Peyer's patch (tissue), 4 donors: ENCODE measurements around the gene RGS7BP. TPM values are rescaled to one million over a fixed set of nuclear protein-coding genes. Genes with fewer than 3 reads are reported as not detected.

Experiments used
- DNase-seq, 3 donors: peaks; one replicate each; pipeline ENCODE4 v3.0.0-alpha.2; 2017 to 2019
- H3K27ac ChIP-seq, 4 donors: fragments of 200-600 bp; sonication (generic); one replicate each; pipeline ENCODE4 v1.5.1; 2016 to 2019
- H3K27me3 ChIP-seq, 2 donors: fragments of 200-600 bp; sonication (generic); one replicate each; pipeline ENCODE4 v1.5.1; 2019
- H3K36me3 ChIP-seq, 3 donors: fragments of 200-600 bp; sonication (generic); one replicate each; pipeline ENCODE4 v1.5.1; 2016 to 2019
- H3K4me1 ChIP-seq, 4 donors: fragments of 200-600 bp; sonication (generic); one replicate each; pipeline ENCODE4 v1.5.1; 2016 to 2019
- H3K4me3 ChIP-seq, 4 donors: fragments of 200-600 bp; sonication (generic); 1 replicate in 3 of 4; 2 replicates in 1 of 4; pipeline ENCODE4 v1.5.1; 2016 to 2019; ENCODE audit warnings: mild to moderate bottlenecking in 1 of 4
- H3K9me3 ChIP-seq, 4 donors: fragments of 200-600 bp; sonication (generic); one replicate each; pipeline ENCODE4 v1.5.1; 2016 to 2019; ENCODE audit warnings: mild to moderate bottlenecking in 1 of 4
- CTCF ChIP-seq, 6 experiments: fragments of 450-650 bp in 4 of 6; fragments of 200-600 bp in 2 of 6; sonication (generic) in 1 of 6; IDR thresholded peaks; one replicate each; pipeline ENCODE4 v1.5.1; 2017 to 2019; ENCODE audit warnings: antibody characterized with exemption in 6 of 6, mild to moderate bottlenecking in 3 of 6, moderate library complexity in 1 of 6
- POLR2A ChIP-seq, 2 donors: fragments of 450-650 bp; IDR thresholded peaks; one replicate each; pipeline ENCODE4 v1.5.1; 2017; ENCODE audit warnings: antibody characterized with exemption in 2 of 2, mild to moderate bottlenecking in 2 of 2, moderate library complexity in 2 of 2
- total RNA-seq, 4 donors: library from RNA; depleted of rRNA; stranded (reverse); fragments of >200 nt; gene quantifications; one replicate each; pipeline ENCODE4 v1.1.0, GENCODE V29; 2016

RGS7BP gene
- total RNA-seq, 4 donors from 2014 or later = 0.35 to 2.5 (median 1.2) TPM

GRCh38 chr5:64646169-64646568 is 140.4 kb downstream of the RGS7BP start:
- H3K27me3 ChIP-seq = no peaks in the 10 kb centered on the region
- H3K9me3 ChIP-seq = no peaks in the 10 kb centered on the region
- no peaks in the 10 kb centered on the region for H3K36me3 ChIP-seq
- TF ChIP-seq POLR2A (IDR thresholded peaks at IDR 0.05) (no peak), CTCF (IDR thresholded peaks at IDR 0.05) (no peak)
- no peak for DNase-seq
- H3K4me3 ChIP-seq = no peak overlapping the region
- no peak overlapping the region for H3K27ac ChIP-seq
- no peaks in the 10 kb centered on the region for H3K4me1 ChIP-seq

- H3K27me3 ChIP-seq = no peaks in the 10 kb centered on the region
- H3K9me3 ChIP-seq = no peaks in the 10 kb centered on the region
- no peaks in the 10 kb centered on the region for H3K36me3 ChIP-seq
- H3K27ac ChIP-seq = no peak overlapping the region
- no peaks in the 10 kb centered on the region for H3K4me1 ChIP-seq
- no peak for DNase-seq
- H3K4me3 ChIP-seq = no peak overlapping the region
- TF ChIP-seq CTCF (IDR thresholded peaks at IDR 0.05) = no peak
- TF ChIP-seq POLR2A (IDR thresholded peaks at IDR 0.05) = no peak
Measured at GRCh38 chr5:64649512-64649911, 143.7 kb downstream of the RGS7BP start.

- DNase-seq = no peak
- no peaks in the 10 kb centered on the region for H3K4me1 ChIP-seq
- TF ChIP-seq POLR2A (IDR thresholded peaks at IDR 0.05) (no peak), CTCF (IDR thresholded peaks at IDR 0.05) (no peak)
- no peaks in the 10 kb centered on the region for H3K27me3 ChIP-seq
- no peak overlapping the region for H3K4me3 ChIP-seq
- no peaks in the 10 kb centered on the region for H3K9me3 ChIP-seq
- no peak overlapping the region for H3K27ac ChIP-seq
- no peaks in the 10 kb centered on the region for H3K36me3 ChIP-seq
Measured at GRCh38 chr5:64653766-64654560, 148.1 kb downstream of the RGS7BP start.

GRCh38 chr5:64654561-64654938 is 148.7 kb downstream of the RGS7BP start:
- H3K27ac ChIP-seq = no peak overlapping the region
- TF ChIP-seq CTCF (IDR thresholded peaks at IDR 0.05) = no peak
- no peak for TF ChIP-seq POLR2A (IDR thresholded peaks at IDR 0.05)
- no peak for DNase-seq

GRCh38 chr5:64655596-64655995 is 149.8 kb downstream of the RGS7BP start:
- no peaks in the 10 kb centered on the region for H3K36me3 ChIP-seq
- no peaks in the 10 kb centered on the region for H3K9me3 ChIP-seq
- no peak for TF ChIP-seq POLR2A (IDR thresholded peaks at IDR 0.05)
- TF ChIP-seq CTCF (IDR thresholded peaks at IDR 0.05) = no peak
- H3K27ac ChIP-seq = no peak overlapping the region
- H3K27me3 ChIP-seq = no peaks in the 10 kb centered on the region
- no peak for DNase-seq
- H3K4me3 ChIP-seq = no peak overlapping the region
- H3K4me1 ChIP-seq = no peaks in the 10 kb centered on the region

More at GRCh38 chr5:64654561-64654938, 148.7 kb downstream of the RGS7BP start:
- no peak overlapping the region for H3K4me3 ChIP-seq
- H3K36me3 ChIP-seq = no peaks in the 10 kb centered on the region
- no peaks in the 10 kb centered on the region for H3K27me3 ChIP-seq
- H3K9me3 ChIP-seq = no peaks in the 10 kb centered on the region
- no peaks in the 10 kb centered on the region for H3K4me1 ChIP-seq
